ENCODE results near the gene CYP27C1. TPM values are rescaled to one million over a fixed set of nuclear protein-coding genes. Genes with fewer than 3 reads are reported as not detected.

CYP27C1 gene
- polyA plus RNA-seq, 1 donor from 2014 or later, result 0.84 TPM

GRCh38 chr2:127166231-127166860 is 53.8 kb downstream of the CYP27C1 start:
- TF ChIP-seq TAF1 (IDR thresholded peaks at IDR 0.05; ENCODE audit: low read depth) (no peak), CTCF (IDR thresholded peaks at IDR 0.05; ENCODE audit: poor library complexity, severe bottlenecking) (no peak), EP300 (conservative IDR thresholded peaks at IDR 0.05; ENCODE audit: poor library complexity, severe bottlenecking) (no peak), REST (IDR thresholded peaks at IDR 0.05; ENCODE audit: borderline replicate concordance) (no peak), SMC3 (conservative IDR thresholded peaks at IDR 0.05; ENCODE audit: poor library complexity) (no peak), EZH2 (IDR thresholded peaks at IDR 0.05; ENCODE audit: borderline replicate concordance, insufficient read depth, low read length, poor library complexity, severe bottlenecking) (no peak), POLR2AphosphoS5 (IDR thresholded peaks at IDR 0.05) (no peak), MXI1 (conservative IDR thresholded peaks at IDR 0.05; ENCODE audit: poor library complexity, severe bottlenecking) (no peak), RAD21 (conservative IDR thresholded peaks at IDR 0.05) (no peak)
- no peak overlapping the region for H3K27ac ChIP-seq (ENCODE audit: low read length)
- H3K27me3 ChIP-seq (ENCODE audit: insufficient read depth, low read depth, low read length), result no peaks in the 10 kb centered on the region
- H3K4me2 ChIP-seq (ENCODE audit: low read length), result no peak overlapping the region
- H3K4me3 ChIP-seq (ENCODE audit: low read length), result no peak overlapping the region
- no peaks in the 10 kb centered on the region for H3F3A ChIP-seq (ENCODE audit: insufficient read depth, low read length, poor library complexity, severe bottlenecking)
- H3K79me2 ChIP-seq (replicated peaks; ENCODE audit: insufficient read depth, low read length), result no peaks in the 10 kb centered on the region
- H2AFZ ChIP-seq (ENCODE audit: low read depth, low read length), result no peak overlapping the region
- no peaks in the 10 kb centered on the region for H3K9me3 ChIP-seq (ENCODE audit: low read length)
- no peaks in the 10 kb centered on the region for H3K9me2 ChIP-seq (ENCODE audit: insufficient read depth, low read length)
- H3K36me3 ChIP-seq (ENCODE audit: insufficient read depth, low read length), result no peaks in the 10 kb centered on the region
- no peak overlapping the region for H3K9ac ChIP-seq (ENCODE audit: low read length)
- H4K20me1 ChIP-seq (ENCODE audit: insufficient read depth), result no peaks in the 10 kb centered on the region

DNA sequence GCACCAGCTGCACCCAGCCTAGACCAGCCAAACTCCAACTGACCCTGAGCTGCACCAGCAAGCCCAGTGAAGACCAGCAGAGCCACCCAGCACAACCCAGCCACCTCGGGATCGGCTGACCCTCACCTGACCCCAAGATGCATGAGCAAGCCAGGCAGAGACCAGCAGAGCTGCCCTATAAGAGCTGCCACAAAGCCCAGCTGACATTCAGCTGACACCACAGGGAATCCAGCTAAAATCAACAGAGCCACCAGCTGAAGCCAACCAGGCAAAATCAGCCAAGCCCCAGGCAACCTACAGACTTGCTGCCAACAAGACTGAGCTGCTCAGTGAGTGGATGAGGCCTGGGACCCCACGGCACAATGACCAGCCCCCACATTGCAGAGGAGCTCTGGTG is 54.6 kb downstream of the CYP27C1 start:
- Histone ChIP-seq H2AFZ (ENCODE audit: low read depth, low read length) (no peak overlapping the region), H3K9ac (ENCODE audit: low read length) (no peak overlapping the region), H3K4me2 (ENCODE audit: low read length) (no peak overlapping the region), H3K36me3 (ENCODE audit: insufficient read depth, low read length) (no peaks in the 10 kb centered on the region), H3K79me2 (replicated peaks; ENCODE audit: insufficient read depth, low read length) (no peaks in the 10 kb centered on the region), H3K9me3 (ENCODE audit: low read length) (no peaks in the 10 kb centered on the region), H3K27me3 (ENCODE audit: insufficient read depth, low read depth, low read length) (no peaks in the 10 kb centered on the region), H3F3A (ENCODE audit: insufficient read depth, low read length, poor library complexity, severe bottlenecking) (no peaks in the 10 kb centered on the region), H3K9me2 (ENCODE audit: insufficient read depth, low read length) (no peaks in the 10 kb centered on the region), H4K20me1 (ENCODE audit: insufficient read depth) (no peaks in the 10 kb centered on the region), H3K4me3 (ENCODE audit: low read length) (no peak overlapping the region), H3K27ac (ENCODE audit: low read length) (no peak overlapping the region)
- TF ChIP-seq CTCF (IDR thresholded peaks at IDR 0.05; ENCODE audit: poor library complexity, severe bottlenecking), result no peak

Measured in neural cell (in vitro differentiated cells).